ENCODE data around the gene SLC35F1.

SLC35F1 gene

GRCh38 chr6:117906507-117906957 is 532 bp upstream of the SLC35F1 start:
- no peak for TF ChIP-seq CTCF (IDR thresholded peaks at IDR 0.05; ENCODE audit: insufficient read depth, missing control alignments)
- DNase-seq (ENCODE audit: insufficient read length, low spot score) = no peak
- FAIRE-seq = no peak

DNA sequence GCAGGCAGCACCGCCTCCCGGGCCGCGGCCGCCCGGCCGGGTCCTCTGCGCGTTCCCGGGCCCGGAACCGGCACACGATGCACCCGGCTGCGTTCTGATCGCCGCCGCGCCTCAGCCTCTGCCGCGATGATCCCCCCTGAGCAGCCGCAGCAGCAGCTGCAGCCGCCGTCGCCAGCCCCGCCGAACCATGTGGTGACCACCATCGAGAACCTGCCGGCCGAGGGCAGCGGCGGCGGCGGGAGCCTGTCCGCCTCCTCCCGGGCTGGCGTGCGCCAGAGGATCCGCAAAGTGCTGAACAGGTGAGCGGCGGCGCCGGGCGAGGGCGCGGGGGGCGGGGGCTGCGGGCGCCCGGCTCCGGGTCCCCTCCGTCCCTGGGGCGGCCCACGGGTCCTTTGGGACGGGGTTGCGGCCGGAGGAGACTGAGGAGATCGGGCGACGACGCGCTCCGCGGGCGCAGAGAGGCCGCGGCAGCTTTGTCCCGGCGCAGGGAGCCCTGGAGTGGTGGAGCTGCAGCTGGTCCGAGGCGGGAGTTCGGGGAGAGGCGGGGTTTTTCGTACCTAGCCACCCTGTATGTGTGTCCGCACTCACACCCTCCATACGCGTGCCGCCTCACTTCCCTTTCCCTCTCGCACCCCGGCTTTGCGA is 659 bp downstream of the SLC35F1 start:
- TF ChIP-seq CTCF (IDR thresholded peaks at IDR 0.05; ENCODE audit: insufficient read depth, missing control alignments) = no peak
- no peak for FAIRE-seq
- no peak for DNase-seq (ENCODE audit: insufficient read length, low spot score)

- TF ChIP-seq CTCF (IDR thresholded peaks at IDR 0.05; ENCODE audit: insufficient read depth, missing control alignments) = no peak
- DNase-seq (ENCODE audit: insufficient read length, low spot score) (no peak), FAIRE-seq (no peak)
Measured at GRCh38 chr6:117908246-117909068, 1.4 kb downstream of the SLC35F1 start.

- no peak for DNase-seq (ENCODE audit: insufficient read length, low spot score)
- TF ChIP-seq CTCF (IDR thresholded peaks at IDR 0.05; ENCODE audit: insufficient read depth, missing control alignments) = no peak
- FAIRE-seq = no peak
Measured at GRCh38 chr6:117909638-117910037, 2.6 kb downstream of the SLC35F1 start.

- TF ChIP-seq CTCF (IDR thresholded peaks at IDR 0.05; ENCODE audit: insufficient read depth, missing control alignments) = no peak
- no peak for DNase-seq (ENCODE audit: insufficient read length, low spot score)
- FAIRE-seq = no peak
Measured at GRCh38 chr6:117910549-117910948, 3.5 kb downstream of the SLC35F1 start.

DNA sequence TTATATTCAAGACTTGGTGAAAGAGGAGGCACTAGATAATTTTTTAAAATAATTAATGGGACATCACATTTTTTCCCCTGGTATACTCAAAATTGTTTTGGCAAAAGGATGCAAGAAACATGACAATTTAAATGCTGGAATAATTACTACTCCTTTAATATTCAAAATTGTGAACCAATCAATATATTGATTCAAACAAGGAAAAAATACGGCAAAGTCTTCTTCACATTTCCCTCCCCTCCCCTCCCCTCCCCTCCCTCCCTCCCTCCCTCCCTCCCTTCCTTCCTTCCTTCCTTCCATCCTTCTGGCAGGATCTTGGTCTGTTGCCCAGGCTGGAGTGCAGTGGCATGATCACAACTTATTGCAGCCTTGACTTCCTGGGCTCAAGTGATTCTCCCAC is 4.1 kb downstream of the SLC35F1 start:
- FAIRE-seq (no peak), DNase-seq (ENCODE audit: insufficient read length, low spot score) (no peak)
- TF ChIP-seq CTCF (IDR thresholded peaks at IDR 0.05; ENCODE audit: insufficient read depth, missing control alignments) = no peak

- no peak for TF ChIP-seq CTCF (IDR thresholded peaks at IDR 0.05; ENCODE audit: insufficient read depth, missing control alignments)
- FAIRE-seq (no peak), DNase-seq (ENCODE audit: insufficient read length, low spot score) (no peak)
Measured at GRCh38 chr6:117911660-117912059, 4.6 kb downstream of the SLC35F1 start.
